Fibroblast of peridontal ligament (primary cell): ENCODE measurements around the gene TSHZ2.

ENCODE experiments used
- DNase-seq: peaks from one replicate; pipeline ENCODE4 v3.0.0-alpha.2; 2010; ENCODE audit errors: extremely low read depth

TSHZ2 gene

DNA sequence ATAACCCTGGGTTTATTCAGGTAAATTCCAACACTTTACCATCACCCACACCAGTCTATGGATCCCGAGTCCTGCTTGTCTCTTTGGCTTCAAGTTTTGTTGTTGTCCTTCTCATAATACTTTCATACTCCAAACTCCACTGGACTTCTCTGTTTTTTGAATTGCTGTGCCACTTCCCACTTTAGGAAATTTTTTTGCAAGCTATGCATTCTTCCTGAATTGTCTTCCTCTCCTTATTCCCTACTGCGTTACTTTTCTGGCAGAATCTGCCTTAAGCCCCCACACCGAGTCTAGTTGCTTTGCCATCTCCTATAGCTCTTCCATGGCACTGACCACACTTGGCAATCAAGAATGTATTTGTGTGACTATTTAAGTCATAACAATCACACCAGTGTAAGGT, 96.1 kb downstream of the TSHZ2 start:
- DNase-seq: no peak

- no peak for DNase-seq
Measured at GRCh38 chr20:53069132-53069531, 97.0 kb downstream of the TSHZ2 start.

- DNase-seq: no peak
Measured at GRCh38 chr20:53070224-53070623, 98.1 kb downstream of the TSHZ2 start.

DNA sequence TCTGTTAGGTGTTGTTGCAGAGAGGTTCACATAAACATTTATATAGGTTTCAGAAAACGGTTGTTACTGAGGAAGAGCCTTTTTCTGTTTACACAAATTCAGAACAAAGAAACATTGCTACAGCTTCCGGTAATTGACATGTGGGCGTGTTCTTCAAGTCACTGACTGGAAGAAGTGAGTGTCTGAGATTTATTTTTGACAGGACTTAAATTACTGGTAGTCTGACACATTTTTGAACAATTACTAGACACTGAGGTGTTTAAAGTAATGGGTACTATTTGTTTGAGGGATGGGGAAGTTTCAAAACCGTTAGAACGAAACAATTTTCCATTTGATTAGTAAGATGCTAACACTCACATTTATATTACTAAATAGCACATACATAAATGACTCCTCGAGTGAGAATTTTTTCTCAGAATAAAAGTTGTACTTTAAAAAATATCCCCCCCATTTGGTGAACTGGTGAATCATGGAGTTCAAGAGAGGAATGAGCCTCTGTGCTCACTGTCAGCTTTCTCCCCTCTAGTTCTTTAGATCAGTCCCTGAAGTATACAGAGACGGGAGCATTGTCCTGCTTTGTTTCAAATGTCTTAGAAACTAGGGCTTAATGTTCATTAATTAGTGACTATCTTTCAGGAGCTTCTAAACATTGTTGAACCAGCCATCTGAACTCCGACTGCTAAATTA, 98.7 kb downstream of the TSHZ2 start:
- no peak for DNase-seq

GRCh38 chr20:53071833-53072232, 99.7 kb downstream of the TSHZ2 start:
- no peak for DNase-seq

DNA sequence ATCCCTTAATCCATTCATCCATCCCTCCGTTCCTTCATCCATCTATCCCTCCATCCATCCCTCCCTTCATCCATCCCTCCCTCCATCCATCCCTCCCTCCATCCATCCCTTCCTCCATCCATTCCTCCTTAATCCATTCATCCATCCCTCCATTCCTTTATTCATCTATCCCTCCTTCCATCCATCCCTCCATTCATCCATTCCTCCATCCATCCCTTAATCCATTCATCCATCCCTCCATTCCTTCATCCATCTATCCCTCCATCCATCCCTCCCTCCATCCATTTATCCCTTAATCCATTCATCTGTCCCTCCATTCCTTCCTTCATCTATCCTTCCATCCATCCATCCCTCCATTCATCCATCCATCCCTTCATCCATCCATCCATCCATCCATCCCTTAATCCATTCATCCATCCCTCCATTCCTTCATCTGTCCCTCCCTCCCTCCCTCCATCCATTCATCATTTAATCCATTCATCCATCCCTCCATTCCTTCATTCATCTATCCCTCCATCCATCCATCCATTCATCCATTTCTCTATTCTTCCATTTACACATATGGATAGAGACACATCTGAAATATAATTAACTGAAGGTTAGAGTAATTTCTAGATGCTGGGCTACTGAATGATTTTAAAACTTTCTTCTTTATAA, 100.9 kb downstream of the TSHZ2 start:
- DNase-seq: no peak

GRCh38 chr20:53073636-53074415, 101.7 kb downstream of the TSHZ2 start:
- DNase-seq: no peak

DNA sequence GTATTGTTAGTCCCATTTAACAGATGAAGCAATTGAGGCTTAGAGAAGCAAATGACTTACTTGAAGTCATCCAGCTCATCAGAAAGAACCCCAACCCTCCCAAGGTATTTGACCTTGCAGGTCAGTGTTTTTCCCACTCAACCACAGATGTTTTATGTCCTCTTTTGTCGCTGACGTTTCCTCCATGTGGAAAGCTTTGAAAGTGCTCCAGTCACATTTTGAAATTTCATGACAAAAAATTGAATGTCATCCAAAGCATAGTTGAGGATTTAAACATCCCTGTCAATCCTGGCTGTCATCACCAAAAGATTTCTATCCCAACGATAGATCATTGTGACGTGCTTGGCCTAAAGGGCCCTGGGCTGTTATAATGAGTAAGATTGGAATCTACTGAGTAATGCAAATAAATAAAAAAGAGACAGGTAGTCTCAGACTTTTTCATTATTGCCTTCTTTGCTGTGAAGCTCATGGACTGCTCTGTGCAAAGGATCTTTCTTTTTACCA, 102.7 kb downstream of the TSHZ2 start:
- DNase-seq: no peak

DNA sequence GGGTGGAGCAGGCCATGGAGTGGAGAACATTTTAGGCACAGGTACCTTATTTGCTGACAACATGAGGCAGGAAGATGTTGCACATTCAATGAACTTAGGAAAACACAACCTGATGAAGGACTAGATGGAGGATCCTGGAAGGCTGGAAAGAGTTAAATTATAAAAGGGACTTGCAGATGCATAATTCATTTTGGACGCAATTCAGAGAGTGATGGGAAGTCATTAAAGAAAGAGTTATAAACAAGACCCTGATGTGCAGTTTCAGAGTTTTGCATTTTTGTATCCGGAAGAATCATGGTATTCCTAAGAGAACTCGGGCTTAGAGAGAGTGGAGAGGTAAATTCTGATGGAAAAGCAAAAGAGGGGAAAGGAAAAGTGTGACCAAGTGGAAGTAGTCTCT, 104.5 kb downstream of the TSHZ2 start:
- no peak for DNase-seq

DNA sequence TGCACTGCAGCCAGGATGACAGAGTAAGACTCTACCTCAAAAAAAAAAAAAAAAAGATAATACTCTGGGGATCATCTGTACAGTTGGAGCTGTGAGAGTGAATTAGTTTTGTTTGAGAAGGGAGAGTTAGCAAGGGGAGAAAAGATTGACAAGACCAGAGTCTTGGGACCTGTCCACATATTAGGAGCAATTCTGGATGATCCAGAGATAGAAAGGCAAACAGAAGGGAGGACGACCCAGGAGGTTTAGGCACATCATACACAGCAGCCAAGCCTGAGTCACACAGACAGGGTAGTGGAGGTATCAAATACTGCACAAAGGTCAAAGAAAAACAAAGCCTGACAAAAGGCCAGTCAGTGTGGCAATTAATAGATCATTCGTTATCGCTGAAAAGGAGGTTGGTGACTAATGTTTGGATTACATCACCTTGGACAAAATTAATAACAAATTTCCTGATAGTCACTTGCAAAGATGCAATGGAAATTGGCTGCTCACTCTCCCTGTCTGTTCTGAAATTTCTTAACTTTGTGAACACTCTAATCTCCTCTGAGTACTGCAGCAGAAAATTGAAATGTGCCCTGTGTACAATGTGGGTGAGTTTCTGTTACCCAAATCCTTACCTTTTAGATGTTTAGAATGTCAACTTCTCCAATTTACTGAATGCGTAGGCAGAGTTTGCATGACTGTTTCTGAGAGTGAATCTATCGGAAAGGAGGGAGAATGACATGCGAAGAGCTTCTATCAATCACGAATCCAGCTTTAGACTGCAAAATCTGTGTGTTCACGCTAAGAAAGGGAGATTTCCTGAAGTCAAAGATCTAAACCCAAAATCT, 105.4 kb downstream of the TSHZ2 start:
- DNase-seq: no peak

DNA sequence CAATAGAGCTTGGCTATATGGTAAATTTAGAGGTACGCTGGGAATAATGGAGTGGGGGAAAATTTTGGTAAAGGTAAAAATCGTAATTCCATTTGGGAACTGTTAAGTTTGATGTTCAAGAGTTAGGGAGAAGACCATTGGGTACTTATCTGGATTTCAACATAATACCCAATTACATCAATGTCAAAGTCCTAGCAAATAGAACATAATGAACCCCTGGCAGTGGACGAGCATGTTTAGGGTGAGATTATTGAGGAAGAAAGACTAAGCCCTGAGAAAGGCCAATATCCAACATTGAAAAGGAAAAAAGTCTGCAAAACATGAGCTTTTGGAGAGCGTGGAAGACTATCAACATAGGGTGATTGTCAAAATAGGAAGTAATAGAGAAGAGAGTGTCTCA, 106.6 kb downstream of the TSHZ2 start:
- no peak for DNase-seq

GRCh38 chr20:53079261-53079691, 107.1 kb downstream of the TSHZ2 start:
- DNase-seq: no peak

- no peak for DNase-seq
Measured at GRCh38 chr20:53079828-53080686, 107.9 kb downstream of the TSHZ2 start.

GRCh38 chr20:53080687-53080962, 108.5 kb downstream of the TSHZ2 start:
- DNase-seq: no peak

GRCh38 chr20:53080969-53081871, 109.1 kb downstream of the TSHZ2 start:
- DNase-seq: no peak

DNA sequence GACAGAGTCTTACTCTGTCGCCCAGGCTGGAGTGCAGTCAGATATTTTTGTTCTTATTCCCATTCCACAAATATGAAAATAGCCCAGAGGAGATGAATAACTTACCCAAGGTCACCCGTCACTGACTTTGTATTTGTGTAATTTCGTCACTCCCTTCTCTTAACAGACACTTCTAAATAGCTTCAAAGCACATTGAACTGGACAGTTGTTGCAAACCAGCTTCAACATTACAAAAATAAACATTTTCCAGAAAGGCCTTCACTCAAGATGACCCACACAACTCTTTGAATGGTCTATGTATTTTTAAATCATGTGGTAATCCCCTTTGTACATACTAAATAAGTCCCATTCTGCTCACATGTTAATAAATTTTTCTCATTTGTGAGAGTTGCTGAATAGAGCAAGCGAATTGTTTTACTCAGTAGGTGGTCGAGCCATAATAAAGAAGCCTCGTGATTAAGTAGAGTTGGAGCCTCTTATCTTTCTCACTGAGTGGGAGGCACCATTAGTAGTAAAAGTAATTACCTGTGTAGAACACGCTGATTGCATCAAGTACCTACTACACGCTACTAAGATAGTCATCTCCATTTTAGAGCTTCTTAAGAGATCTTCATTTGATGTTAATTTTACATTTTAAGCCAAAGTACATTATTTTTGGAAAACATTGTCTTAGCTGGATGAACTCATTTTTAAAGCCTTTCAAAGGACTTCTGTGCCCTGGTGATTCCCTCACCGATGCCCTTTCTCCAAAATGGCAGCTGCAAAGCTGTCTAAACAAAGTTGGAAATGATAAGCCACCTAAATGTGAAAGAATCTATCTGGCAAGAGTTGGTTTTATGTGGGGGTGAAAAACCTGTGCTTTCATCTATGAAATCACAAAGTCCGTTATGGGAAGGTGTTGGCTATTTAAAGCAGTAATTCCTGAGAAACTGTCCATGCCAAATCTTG, 110.0 kb downstream of the TSHZ2 start:
- DNase-seq: no peak

- no peak for DNase-seq
Measured at GRCh38 chr20:53083411-53083810, 111.3 kb downstream of the TSHZ2 start.

- DNase-seq: no peak
Measured at GRCh38 chr20:53084408-53084997, 112.3 kb downstream of the TSHZ2 start.
